ENCODE measurements around the gene CEMIP. TPM values are rescaled to one million over a fixed set of nuclear protein-coding genes. Genes with fewer than 3 reads are reported as not detected.
A peak's percentile ranks its signal among the peaks of the same experiment; 100 is the strongest.

The CEMIP gene
- total RNA-seq, 1 donor from 2014 or later = 3.6 TPM

DNA sequence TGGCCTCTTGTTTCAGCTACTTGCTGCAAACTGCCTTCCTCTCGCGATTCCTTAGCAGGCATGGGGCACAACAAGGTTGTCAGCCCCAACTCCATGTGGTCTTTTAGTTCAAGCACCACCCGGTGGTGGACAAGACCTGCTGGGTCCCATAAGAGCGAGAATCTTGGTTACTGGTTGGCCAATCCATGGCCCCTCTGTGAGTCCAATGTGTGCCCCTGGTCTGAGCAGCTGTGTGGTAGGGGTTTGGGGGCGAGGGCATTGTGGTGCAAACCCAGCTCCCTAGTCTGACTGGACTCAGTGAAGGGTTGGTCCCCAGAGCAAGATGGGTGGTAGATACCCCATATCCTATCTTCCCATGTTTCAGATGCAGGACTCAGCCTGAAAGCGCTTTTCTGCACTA is 161.7 kb downstream of the CEMIP start:
- Histone ChIP-seq H3K27me3 (ENCODE audit: insufficient read depth, low read length) (no peaks in the 10 kb centered on the region), H3K9ac (ENCODE audit: low read length) (no peak overlapping the region), H3K4me1 (ENCODE audit: insufficient read depth, low read length) (no peaks in the 10 kb centered on the region), H3K79me2 (ENCODE audit: insufficient read depth, low read length) (no peaks in the 10 kb centered on the region), H2AFZ (ENCODE audit: low read depth, low read length) (no peak overlapping the region), H3K4me2 (ENCODE audit: low read length) (no peak overlapping the region), H4K20me1 (ENCODE audit: insufficient read depth, low read length) (peaks cover 11% of the 10 kb centered on the region), H3K4me3 (ENCODE audit: insufficient read depth, low read depth, low read length) (no peak overlapping the region), H3K9me3 (ENCODE audit: insufficient read depth, low read depth, low read length) (no peaks in the 10 kb centered on the region), H3K27ac (ENCODE audit: low read depth, low read length) (no peak overlapping the region), H3K36me3 (ENCODE audit: insufficient read depth, low read length) (peaks cover 3% of the 10 kb centered on the region)
- FAIRE-seq (no peak), DNase-seq (ENCODE audit: low read depth) (no peak)
- Mint-ChIP-seq H3K4me1 (ENCODE audit: low read depth, unreplicated experiment) (peaks cover 4% of the 10 kb centered on the region), H3K9me3 (ENCODE audit: unreplicated experiment) (peaks cover 3% of the 10 kb centered on the region), H3K27ac (ENCODE audit: unreplicated experiment) (no peak overlapping the region), H3K36me3 (ENCODE audit: low read depth, unreplicated experiment) (peaks cover 10% of the 10 kb centered on the region), H3K27me3 (ENCODE audit: low read depth, unreplicated experiment) (no peaks in the 10 kb centered on the region), H3K4me3 (ENCODE audit: unreplicated experiment) (no peak overlapping the region)
- TF ChIP-seq EZH2 (IDR thresholded peaks at IDR 0.05; ENCODE audit: insufficient read depth, low read length) = no peak
- TF ChIP-seq, protein P1, sequence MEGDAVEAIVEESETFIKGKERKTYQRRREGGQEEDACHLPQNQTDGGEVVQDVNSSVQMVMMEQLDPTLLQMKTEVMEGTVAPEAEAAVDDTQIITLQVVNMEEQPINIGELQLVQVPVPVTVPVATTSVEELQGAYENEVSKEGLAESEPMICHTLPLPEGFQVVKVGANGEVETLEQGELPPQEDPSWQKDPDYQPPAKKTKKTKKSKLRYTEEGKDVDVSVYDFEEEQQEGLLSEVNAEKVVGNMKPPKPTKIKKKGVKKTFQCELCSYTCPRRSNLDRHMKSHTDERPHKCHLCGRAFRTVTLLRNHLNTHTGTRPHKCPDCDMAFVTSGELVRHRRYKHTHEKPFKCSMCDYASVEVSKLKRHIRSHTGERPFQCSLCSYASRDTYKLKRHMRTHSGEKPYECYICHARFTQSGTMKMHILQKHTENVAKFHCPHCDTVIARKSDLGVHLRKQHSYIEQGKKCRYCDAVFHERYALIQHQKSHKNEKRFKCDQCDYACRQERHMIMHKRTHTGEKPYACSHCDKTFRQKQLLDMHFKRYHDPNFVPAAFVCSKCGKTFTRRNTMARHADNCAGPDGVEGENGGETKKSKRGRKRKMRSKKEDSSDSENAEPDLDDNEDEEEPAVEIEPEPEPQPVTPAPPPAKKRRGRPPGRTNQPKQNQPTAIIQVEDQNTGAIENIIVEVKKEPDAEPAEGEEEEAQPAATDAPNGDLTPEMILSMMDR (IDR thresholded peaks at IDR 0.05; ENCODE audit: insufficient read depth, low read depth, low read length) = no peak

DNA sequence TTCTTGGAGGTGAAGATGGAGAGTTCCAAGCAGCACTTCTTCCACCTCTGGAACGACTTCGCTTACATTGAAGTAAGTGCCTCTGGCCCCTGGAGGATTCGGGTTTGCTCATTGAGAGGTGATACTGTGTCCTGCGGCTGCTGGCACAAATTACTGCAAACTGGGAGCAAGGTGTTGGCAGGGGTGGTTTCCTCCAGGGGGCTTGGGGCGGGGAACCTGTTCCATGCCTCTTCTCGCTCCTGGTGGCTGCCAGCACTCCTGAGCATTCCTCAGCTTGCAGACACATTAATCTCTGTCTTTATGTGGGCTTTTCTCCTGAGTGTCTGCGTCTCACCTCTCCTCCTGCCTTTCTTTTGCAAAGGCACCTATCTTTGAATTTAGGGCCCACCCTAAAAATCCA is 163.1 kb downstream of the CEMIP start:
- no peak overlapping the region for H3K4me3 Mint-ChIP-seq (ENCODE audit: unreplicated experiment)
- Histone ChIP-seq H3K9me3 (ENCODE audit: insufficient read depth, low read depth, low read length) (no peaks in the 10 kb centered on the region), H3K9ac (ENCODE audit: low read length) (no peak overlapping the region), H3K4me2 (ENCODE audit: low read length) (no peak overlapping the region), H3K4me1 (ENCODE audit: insufficient read depth, low read length) (no peaks in the 10 kb centered on the region), H2AFZ (ENCODE audit: low read depth, low read length) (no peak overlapping the region), H3K79me2 (ENCODE audit: insufficient read depth, low read length) (no peaks in the 10 kb centered on the region), H3K4me3 (ENCODE audit: insufficient read depth, low read depth, low read length) (no peak overlapping the region), H4K20me1 (ENCODE audit: insufficient read depth, low read length) (peaks cover 12% of the 10 kb centered on the region), H3K36me3 (ENCODE audit: insufficient read depth, low read length) (peaks cover 4% of the 10 kb centered on the region), H3K27me3 (ENCODE audit: insufficient read depth, low read length) (no peaks in the 10 kb centered on the region), H3K27ac (ENCODE audit: low read depth, low read length) (no peak overlapping the region)
- FAIRE-seq (no peak), DNase-seq (ENCODE audit: low read depth) (no peak)
- peaks cover 17% of the 10 kb centered on the region for H3K36me3 Mint-ChIP-seq (ENCODE audit: low read depth, unreplicated experiment)
- peaks cover 4% of the 10 kb centered on the region for H3K4me1 Mint-ChIP-seq (ENCODE audit: low read depth, unreplicated experiment)
- no peak overlapping the region for H3K27ac Mint-ChIP-seq (ENCODE audit: unreplicated experiment)
- peaks cover 3% of the 10 kb centered on the region for H3K9me3 Mint-ChIP-seq (ENCODE audit: unreplicated experiment)
- TF ChIP-seq, protein P1 (IDR thresholded peaks at IDR 0.05; ENCODE audit: insufficient read depth, low read depth, low read length) = no peak
- no peak for TF ChIP-seq EZH2 (IDR thresholded peaks at IDR 0.05; ENCODE audit: insufficient read depth, low read length)
- peaks cover 1% of the 10 kb centered on the region for H3K27me3 Mint-ChIP-seq (ENCODE audit: low read depth, unreplicated experiment)

DNA sequence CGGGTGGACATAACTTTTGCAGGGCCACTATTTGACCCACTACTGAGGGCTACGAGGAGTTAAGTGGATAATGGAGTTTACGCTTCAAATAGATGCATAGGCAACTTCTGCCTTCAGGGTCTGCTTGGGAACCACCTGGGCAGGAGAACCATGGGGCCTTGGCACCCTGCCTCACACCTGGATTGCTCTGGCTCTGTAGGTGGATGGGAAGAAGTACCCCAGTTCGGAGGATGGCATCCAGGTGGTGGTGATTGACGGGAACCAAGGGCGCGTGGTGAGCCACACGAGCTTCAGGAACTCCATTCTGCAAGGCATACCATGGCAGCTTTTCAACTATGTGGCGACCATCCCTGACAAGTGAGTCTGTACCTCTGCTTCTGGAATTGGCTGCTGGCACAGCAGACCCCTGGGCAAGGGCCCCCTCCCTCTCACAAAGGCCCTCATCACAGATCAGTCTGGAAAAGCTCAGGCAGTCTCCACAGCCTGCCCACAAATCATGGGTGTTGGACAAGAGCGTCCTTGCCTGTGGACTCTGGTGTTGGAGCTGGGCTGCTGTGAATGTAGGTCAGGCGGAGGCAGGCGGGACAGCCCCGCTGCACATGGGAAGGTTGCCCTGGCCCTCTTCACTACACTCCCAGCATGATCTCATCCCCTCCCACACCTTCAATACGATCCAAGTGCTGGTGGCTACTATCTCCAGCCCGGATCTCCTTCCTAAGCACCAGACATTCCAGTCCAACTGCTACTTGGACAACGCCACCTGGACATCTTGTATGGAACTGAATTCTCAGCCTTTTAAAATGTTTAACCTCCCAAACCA is 163.8 kb downstream of the CEMIP start:
- no peak overlapping the region for H2AFZ ChIP-seq (ENCODE audit: low read depth, low read length)
- H3K36me3 Mint-ChIP-seq (ENCODE audit: low read depth, unreplicated experiment) = peaks cover 20% of the 10 kb centered on the region
- H3K4me1 Mint-ChIP-seq (ENCODE audit: low read depth, unreplicated experiment) = peaks cover 4% of the 10 kb centered on the region
- no peaks in the 10 kb centered on the region for H3K4me1 ChIP-seq (ENCODE audit: insufficient read depth, low read length)
- no peak overlapping the region for H3K4me3 ChIP-seq (ENCODE audit: insufficient read depth, low read depth, low read length)
- H3K36me3 ChIP-seq (ENCODE audit: insufficient read depth, low read length) = peaks cover 4% of the 10 kb centered on the region
- FAIRE-seq (no peak), DNase-seq (ENCODE audit: low read depth) (peak; percentile 90)
- H3K9me3 Mint-ChIP-seq (ENCODE audit: unreplicated experiment) = peaks cover 3% of the 10 kb centered on the region
- H3K27ac ChIP-seq (ENCODE audit: low read depth, low read length) = no peak overlapping the region
- H3K9ac ChIP-seq (ENCODE audit: low read length) = no peak overlapping the region
- no peaks in the 10 kb centered on the region for H3K9me3 ChIP-seq (ENCODE audit: insufficient read depth, low read depth, low read length)
- TF ChIP-seq EZH2 (IDR thresholded peaks at IDR 0.05; ENCODE audit: insufficient read depth, low read length) = no peak
- TF ChIP-seq, protein P1 (IDR thresholded peaks at IDR 0.05; ENCODE audit: insufficient read depth, low read depth, low read length) = no peak
- no peaks in the 10 kb centered on the region for H3K27me3 ChIP-seq (ENCODE audit: insufficient read depth, low read length)
- H3K4me3 Mint-ChIP-seq (ENCODE audit: unreplicated experiment) = no peak overlapping the region
- H3K4me2 ChIP-seq (ENCODE audit: low read length) = no peak overlapping the region
- H3K27ac Mint-ChIP-seq (ENCODE audit: unreplicated experiment) = no peak overlapping the region
- H3K27me3 Mint-ChIP-seq (ENCODE audit: low read depth, unreplicated experiment) = peaks cover 1% of the 10 kb centered on the region
- peaks cover 14% of the 10 kb centered on the region for H4K20me1 ChIP-seq (ENCODE audit: insufficient read depth, low read length)
- no peaks in the 10 kb centered on the region for H3K79me2 ChIP-seq (ENCODE audit: insufficient read depth, low read length)
